HUES6 (cell line): ENCODE results near the gene EML3.
"Not testable (repeated sequence)": the region's sequence is repeated elsewhere in the genome, so short reads cannot be mapped to it uniquely, and the experiment has no call there.

Source experiments
- H3K27ac ChIP-seq: 2 replicates; pipeline ENCODE4 v1.7.0; 2013; ENCODE audit warnings: low read depth, mild to moderate bottlenecking, low read length, inconsistent platforms
- H3K27me3 ChIP-seq: 2 replicates; pipeline ENCODE4 v1.6.1; 2013; ENCODE audit warnings: low read length; ENCODE audit not compliant: control insufficient read depth, insufficient read depth
- H3K36me3 ChIP-seq: 2 replicates; pipeline ENCODE4 v1.6.1; 2013; ENCODE audit warnings: low read length; ENCODE audit not compliant: control insufficient read depth, insufficient read depth
- H3K4me1 ChIP-seq: 2 replicates; pipeline ENCODE4 v1.6.1; 2013; ENCODE audit warnings: low read length; ENCODE audit not compliant: control insufficient read depth, insufficient read depth
- H3K4me3 ChIP-seq: 2 replicates; pipeline ENCODE4 v1.5.1; 2013; ENCODE audit warnings: low read depth, low read length
- H3K9ac ChIP-seq: one replicate; pipeline ENCODE4 v1.6.1; 2013; ENCODE audit warnings: mild to moderate bottlenecking, low read length
- H3K9me3 ChIP-seq: 2 replicates; pipeline ENCODE4 v1.6.1; 2013; ENCODE audit warnings: low read depth, low read length; ENCODE audit not compliant: control insufficient read depth, insufficient read depth

EML3 gene

GRCh38 chr11:62567018-62567633 lies 45.4 kb downstream of the EML3 start:
- H3K4me1 ChIP-seq, result peaks cover 16% of the 10 kb centered on the region
- no peak overlapping the region for H3K4me3 ChIP-seq
- no peaks in the 10 kb centered on the region for H3K27me3 ChIP-seq
- no peak overlapping the region for H3K9ac ChIP-seq
- no peaks in the 10 kb centered on the region for H3K9me3 ChIP-seq
- no peak overlapping the region for H3K27ac ChIP-seq
- H3K36me3 ChIP-seq, result peaks cover 95% of the 10 kb centered on the region

- H3K27ac ChIP-seq, result no peak overlapping the region
- no peaks in the 10 kb centered on the region for H3K9me3 ChIP-seq
- no peak overlapping the region for H3K4me3 ChIP-seq
- no peaks in the 10 kb centered on the region for H3K27me3 ChIP-seq
- H3K4me1 ChIP-seq, result peaks cover 22% of the 10 kb centered on the region
- peaks cover 90% of the 10 kb centered on the region for H3K36me3 ChIP-seq
- no peak overlapping the region for H3K9ac ChIP-seq
Observed at GRCh38 chr11:62566247-62566646, 46.3 kb downstream of the EML3 start.

GRCh38 chr11:62565100-62565802 lies 47.3 kb downstream of the EML3 start:
- H3K4me1 ChIP-seq, result peaks cover 29% of the 10 kb centered on the region
- H3K4me3 ChIP-seq, result no peak overlapping the region

GRCh38 chr11:62561677-62562230 lies 50.8 kb downstream of the EML3 start:
- peak overlapping the region; percentile 33 for H3K9ac ChIP-seq
- H3K4me3 ChIP-seq, H3K9me3 ChIP-seq, H3K27me3 ChIP-seq: not testable (repeated sequence)
- peaks cover 53% of the 10 kb centered on the region for H3K4me1 ChIP-seq
- peaks cover 78% of the 10 kb centered on the region for H3K36me3 ChIP-seq
- peak overlapping the region; percentile 55; the same call in 1 of the 2 replicates for H3K27ac ChIP-seq

More at GRCh38 chr11:62565100-62565802, 47.3 kb downstream of the EML3 start:
- Histone ChIP-seq H3K9ac (no peak overlapping the region), H3K36me3 (peaks cover 82% of the 10 kb centered on the region), H3K27me3 (no peaks in the 10 kb centered on the region), H3K9me3 (no peaks in the 10 kb centered on the region), H3K27ac (no peak overlapping the region)

- no peaks in the 10 kb centered on the region for H3K27me3 ChIP-seq
- peak overlapping the region; percentile 33 for H3K9ac ChIP-seq
- peaks cover 64% of the 10 kb centered on the region for H3K4me1 ChIP-seq
- no peak overlapping the region; the same call in 1 of the 2 replicates for H3K27ac ChIP-seq
- no peaks in the 10 kb centered on the region for H3K9me3 ChIP-seq
- H3K36me3 ChIP-seq, result peaks cover 67% of the 10 kb centered on the region
- no peak overlapping the region for H3K4me3 ChIP-seq
Observed at GRCh38 chr11:62560566-62561103, 51.9 kb downstream of the EML3 start.

- not testable (repeated sequence) for H3K27ac ChIP-seq, H3K27me3 ChIP-seq, H3K4me3 ChIP-seq, H3K9me3 ChIP-seq
- peaks cover 71% of the 10 kb centered on the region for H3K4me1 ChIP-seq
- H3K9ac ChIP-seq, result peak overlapping the region; percentile 35
- H3K36me3 ChIP-seq, result peaks cover 57% of the 10 kb centered on the region
Observed at GRCh38 chr11:62559626-62560025, 52.9 kb downstream of the EML3 start.

GRCh38 chr11:62559204-62559603 lies 53.4 kb downstream of the EML3 start:
- peaks cover 54% of the 10 kb centered on the region for H3K36me3 ChIP-seq
- no peak overlapping the region for H3K27ac ChIP-seq
- no peak overlapping the region for H3K9ac ChIP-seq
- no peaks in the 10 kb centered on the region for H3K27me3 ChIP-seq
- H3K4me3 ChIP-seq, result no peak overlapping the region
- H3K4me1 ChIP-seq, result peaks cover 75% of the 10 kb centered on the region
- H3K9me3 ChIP-seq, result no peaks in the 10 kb centered on the region

GRCh38 chr11:62558669-62559068 lies 53.9 kb downstream of the EML3 start:
- H3K27ac ChIP-seq, result no peak overlapping the region
- no peak overlapping the region for H3K4me3 ChIP-seq
- H3K27me3 ChIP-seq, result no peaks in the 10 kb centered on the region
- peaks cover 51% of the 10 kb centered on the region for H3K36me3 ChIP-seq
- no peaks in the 10 kb centered on the region for H3K9me3 ChIP-seq
- no peak overlapping the region for H3K9ac ChIP-seq
- H3K4me1 ChIP-seq, result peaks cover 78% of the 10 kb centered on the region

- H3K27me3 ChIP-seq, result no peaks in the 10 kb centered on the region
- peaks cover 82% of the 10 kb centered on the region for H3K4me1 ChIP-seq
- H3K9ac ChIP-seq, result peak overlapping the region; percentile 65
- no peaks in the 10 kb centered on the region for H3K9me3 ChIP-seq
- H3K4me3 ChIP-seq, result no peak overlapping the region
- H3K36me3 ChIP-seq, result peaks cover 35% of the 10 kb centered on the region
- peak overlapping the region; percentile 56; the same call in 1 of the 2 replicates for H3K27ac ChIP-seq
Observed at GRCh38 chr11:62556875-62557631, 55.5 kb downstream of the EML3 start.

GRCh38 chr11:62556108-62556874 lies 56.3 kb downstream of the EML3 start:
- H3K36me3 ChIP-seq, result peaks cover 32% of the 10 kb centered on the region
- H3K9me3 ChIP-seq, result no peaks in the 10 kb centered on the region
- H3K27me3 ChIP-seq, result no peaks in the 10 kb centered on the region
- peaks cover 83% of the 10 kb centered on the region for H3K4me1 ChIP-seq
- H3K4me3 ChIP-seq, result peak overlapping the region; percentile 17; the same call in 1 of the 2 replicates
- H3K9ac ChIP-seq, result peak overlapping the region; percentile 65
- peak overlapping the region; percentile 56; the same call in 1 of the 2 replicates for H3K27ac ChIP-seq
